GM18868 (cell line): ENCODE results near the gene ADAM23.
A peak's percentile ranks its signal among the peaks of the same experiment; 100 is the strongest.

Source experiments
- ATAC-seq: cut with Tn5 transposase; IDR thresholded peaks from one replicate; pipeline ENCODE4 v1.9.1; 2021; ENCODE audit warnings: mild to moderate bottlenecking, moderate library complexity; ENCODE audit not compliant: unreplicated experiment

Gene ADAM23

DNA sequence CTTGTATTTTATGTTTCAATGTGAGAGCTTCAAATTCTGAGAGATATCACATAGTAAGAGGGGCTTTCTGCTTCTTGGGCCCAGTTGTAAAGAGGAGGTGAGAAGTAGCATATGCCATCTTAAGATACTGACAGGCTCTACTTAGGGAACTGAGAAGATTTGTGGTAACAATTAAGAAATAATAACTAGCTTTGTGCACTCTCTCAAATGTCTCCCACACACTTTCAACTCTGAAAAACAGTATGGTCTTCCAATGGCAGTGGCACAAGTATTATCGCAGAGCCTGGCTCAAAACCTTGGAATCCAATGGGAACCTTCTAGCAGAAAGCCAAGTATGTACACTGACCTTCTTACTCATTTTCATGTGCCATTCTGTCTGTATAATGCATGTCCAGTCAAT lies 118.6 kb downstream of the ADAM23 start:
- ATAC-seq = peak; percentile 81

DNA sequence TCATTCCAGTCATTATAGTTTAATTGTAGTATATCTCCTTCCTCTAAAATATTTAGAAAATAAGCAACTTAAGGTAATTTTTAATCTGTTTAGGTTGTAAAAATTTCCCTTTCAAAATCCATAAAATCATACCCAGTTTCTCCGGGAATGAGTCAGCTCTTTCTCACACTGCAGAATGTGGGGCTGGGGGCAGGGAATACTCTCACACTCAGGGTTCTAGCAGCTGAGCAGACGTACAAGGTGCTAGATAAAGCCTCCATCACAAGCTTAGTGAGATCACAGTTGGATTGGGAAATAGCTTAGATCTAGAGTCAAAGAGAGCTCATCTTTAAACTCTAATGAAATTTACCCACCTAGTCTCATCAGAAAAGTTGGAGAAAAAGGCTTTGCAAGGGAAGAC lies 119.0 kb downstream of the ADAM23 start:
- no peak for ATAC-seq

DNA sequence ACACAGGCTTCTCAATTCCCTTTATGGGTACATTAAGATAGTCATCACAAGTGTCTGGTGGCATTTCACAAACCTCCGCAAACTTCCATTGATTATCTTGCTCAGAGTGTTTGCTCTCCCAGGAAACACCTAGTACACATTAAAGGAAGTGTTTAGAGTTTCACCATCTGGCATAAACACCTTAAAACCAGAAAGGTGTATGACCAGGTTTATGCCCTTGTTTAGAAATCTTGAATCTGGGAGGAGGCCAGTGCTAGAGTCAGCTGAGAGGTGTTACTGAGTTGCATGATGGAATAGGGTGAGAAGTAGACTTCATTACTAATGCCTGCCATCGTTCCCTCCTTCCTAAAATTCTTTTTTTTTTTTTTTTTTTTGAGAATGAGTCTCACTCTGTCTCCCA lies 120.0 kb downstream of the ADAM23 start:
- no peak for ATAC-seq

DNA sequence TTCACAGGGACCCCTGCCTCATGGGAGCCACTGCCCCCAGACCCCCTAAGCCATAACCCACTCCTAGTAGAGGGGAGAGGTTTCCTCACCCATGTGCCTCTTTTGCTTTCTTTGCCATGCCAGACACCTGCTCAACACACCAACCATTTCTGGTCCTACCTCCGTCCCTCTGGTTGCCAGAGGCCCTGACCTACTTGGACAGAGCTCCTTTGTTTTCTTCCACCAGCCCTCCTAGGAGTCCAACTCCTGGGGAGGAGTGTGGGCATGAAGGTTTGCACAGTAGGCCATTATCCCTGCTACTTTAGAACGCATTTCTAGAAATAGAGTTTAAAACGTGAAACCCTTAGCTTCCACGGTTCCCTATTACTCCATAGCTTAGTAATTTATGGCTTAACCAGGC lies 122.3 kb downstream of the ADAM23 start:
- ATAC-seq = no peak

DNA sequence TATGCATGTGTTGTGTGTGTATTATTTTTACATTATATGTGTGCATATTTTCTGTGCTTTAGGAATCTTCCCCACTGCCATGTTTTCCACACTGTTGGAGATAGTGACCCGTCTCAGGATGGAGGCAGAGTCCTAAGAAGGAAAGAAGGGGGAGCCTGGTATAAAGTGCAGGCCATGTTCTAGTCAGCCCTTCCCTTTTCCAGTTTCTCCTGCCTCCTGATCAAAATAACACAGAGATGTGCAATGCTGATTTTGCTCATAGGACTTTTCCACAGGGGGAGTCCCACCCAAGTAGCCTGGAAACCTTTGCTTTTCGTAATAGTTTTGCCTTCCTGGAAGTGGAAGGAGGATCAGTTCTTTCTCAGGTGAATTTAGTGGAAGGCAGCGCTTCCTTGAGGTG lies 126.1 kb downstream of the ADAM23 start:
- no peak for ATAC-seq

DNA sequence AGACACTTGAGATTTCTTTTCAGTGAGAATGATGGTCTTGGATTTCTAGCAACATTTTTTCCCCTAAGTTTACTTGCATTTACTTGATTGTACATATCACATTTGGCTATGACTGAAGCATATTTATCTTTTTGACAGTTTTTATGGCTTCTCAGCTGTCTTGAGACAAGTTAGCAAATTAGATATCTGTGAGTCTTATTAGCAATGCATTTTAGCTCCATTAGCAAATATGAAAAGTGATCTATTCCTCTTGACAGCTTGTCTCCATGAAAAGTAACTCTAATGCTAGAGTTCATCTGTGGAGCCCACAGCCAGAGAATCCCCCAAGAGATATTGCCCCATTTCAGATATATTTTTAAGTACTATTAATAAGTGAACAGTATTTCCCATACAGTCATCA lies 126.9 kb downstream of the ADAM23 start:
- no peak for ATAC-seq

DNA sequence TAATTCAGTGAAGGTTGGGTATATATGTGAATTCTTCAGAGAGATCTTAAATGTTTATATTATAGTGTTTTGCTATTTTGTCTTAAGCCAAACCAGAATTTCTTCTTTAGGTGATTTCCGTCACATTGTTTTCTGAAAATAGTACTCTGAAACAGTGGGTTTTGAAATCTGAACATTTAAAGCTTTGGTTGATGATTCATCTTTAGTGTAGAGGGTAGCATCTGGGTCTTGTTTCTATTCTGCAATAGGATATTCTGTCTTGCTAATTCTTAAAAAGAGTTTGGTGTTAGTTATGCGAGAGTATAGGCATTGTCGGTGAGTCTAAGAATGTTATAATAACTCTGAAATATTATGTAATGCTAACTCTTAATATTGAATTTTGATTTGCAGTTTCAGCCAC lies 129.4 kb downstream of the ADAM23 start:
- ATAC-seq = no peak

DNA sequence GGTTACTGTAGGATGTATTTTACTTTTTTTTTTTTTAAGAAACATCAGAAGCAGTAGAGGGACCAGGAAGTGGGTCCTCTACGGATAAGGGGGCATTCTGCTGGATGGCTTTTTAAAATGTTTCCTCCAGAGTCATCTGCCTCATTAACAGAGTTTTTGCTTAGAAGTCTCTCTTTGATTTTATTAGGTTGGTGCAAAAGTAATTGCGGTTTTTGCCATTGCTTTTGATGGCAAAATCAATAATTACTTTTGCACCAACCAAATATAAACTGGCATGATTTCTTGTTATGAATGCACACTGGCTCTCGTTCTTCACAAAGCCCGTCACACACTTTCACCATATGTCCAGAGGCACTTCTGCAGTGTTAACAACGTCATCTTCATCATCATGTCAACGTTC lies 130.5 kb downstream of the ADAM23 start:
- no peak for ATAC-seq

DNA sequence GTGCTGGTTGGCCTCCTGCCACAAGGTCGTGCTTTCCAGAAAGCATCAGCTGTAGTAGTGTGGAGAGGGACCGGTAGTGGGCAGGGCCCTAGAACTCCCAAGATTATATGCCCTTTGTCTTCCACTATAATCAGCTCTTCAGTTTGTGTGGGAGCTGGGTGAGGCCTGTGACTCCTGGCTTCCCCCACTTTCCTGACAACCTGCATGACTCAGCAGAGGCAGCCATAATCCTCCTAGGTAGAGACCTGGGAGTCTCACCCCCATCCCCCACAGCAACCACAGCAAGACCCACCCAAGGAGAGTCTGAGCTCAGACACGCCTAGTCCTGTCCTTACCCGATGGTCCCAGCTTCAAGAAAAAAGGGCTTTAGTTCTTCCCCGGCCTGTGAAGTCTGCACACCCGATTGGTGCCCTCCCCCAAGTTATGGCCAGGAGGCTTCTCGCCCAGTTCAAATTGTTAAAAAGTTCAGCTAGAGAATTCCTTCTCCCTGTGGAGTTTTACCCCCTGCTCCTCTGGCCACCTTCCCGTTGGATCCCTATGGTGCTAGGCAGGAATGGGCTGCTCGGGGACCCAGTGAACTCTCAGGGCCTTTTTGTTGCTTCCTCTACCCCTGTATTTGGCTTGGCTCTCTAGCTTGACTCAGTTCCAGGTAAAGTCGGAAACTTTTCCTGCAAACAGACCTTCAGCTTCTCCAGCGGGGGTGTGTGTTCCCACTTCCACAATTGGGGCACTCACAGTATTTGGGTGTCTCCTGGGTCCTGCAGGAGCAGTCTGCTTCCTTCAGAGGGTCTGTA lies 141.2 kb downstream of the ADAM23 start:
- no peak for ATAC-seq

DNA sequence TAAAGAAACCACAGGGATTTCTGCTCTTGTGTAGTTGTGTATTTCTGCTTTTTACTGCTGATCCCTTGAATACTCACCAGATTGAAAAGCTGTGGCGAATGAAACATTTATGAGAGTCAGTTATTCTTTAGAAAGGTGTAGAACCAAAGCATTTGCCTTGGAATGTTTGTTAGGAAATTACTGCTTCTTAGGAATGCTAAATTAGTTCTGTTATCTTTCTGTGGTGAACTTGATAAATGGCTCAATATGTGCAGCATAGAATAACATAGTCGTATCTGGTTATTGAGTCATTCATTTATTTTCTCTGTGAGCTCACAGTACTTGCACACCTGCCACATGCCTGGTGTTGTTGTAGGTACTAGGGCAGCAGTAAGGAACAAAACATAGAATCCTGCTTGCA lies 142.0 kb downstream of the ADAM23 start:
- no peak for ATAC-seq

DNA sequence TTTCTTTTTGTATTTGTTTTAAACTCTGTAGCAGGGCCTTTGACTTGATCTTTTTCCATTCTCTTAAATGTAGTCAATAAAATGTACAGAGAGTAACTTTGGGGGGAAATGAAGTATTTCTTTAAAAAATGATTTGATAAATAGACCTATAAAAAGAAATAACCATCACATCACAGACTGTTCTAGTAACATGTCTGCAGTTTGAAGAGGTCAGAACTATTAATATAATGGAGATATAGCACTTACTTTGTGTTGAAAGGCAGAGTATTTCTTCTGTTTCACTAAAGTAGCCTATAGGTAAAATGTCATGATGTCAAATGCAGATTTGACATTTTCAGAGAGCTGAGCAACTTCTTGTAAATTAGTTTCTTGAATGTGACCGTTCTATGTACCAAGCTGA lies 143.3 kb downstream of the ADAM23 start:
- no peak for ATAC-seq

DNA sequence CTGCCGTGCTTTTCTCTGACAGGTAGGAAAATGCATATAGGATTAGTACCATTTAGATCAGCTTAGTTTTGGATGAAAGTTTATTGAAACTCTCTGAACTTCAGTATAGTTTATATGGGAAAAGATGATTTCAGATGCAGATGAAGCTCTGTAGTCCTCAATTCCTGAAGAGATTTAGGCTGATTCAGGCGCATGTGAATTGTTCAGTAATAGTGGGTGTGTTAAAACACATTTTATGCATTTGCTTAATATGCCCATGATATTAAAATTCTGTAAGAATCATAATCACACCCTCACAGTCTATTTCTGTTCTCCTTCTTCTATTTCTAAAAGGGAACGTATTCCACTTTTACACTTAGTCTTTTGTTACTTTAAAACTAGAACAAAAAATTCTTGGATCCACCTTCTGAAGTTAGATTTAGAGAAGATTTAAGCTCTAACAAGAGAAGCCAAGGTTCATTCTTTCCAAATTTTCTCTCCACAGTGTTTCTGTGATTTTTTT lies 154.4 kb downstream of the ADAM23 start:
- ATAC-seq = no peak

DNA sequence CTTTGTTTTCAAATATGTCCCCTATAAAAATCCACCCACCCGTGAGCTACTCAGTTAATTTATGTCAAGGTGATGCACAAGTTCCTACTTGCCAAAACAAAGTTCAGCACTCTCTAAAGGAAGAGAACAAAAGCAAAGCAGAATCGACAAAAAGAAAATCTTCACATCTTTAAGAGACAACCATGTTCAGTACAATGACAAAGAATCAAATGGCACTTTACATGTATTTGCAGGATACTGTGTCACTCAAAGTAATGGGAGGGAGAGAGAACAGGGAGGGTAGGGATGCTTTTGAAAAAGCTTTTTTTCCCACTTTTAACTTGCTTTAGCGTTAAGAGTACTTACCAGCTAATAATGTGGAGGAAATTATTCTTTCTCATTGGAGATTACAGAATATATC lies 159.9 kb downstream of the ADAM23 start:
- no peak for ATAC-seq

DNA sequence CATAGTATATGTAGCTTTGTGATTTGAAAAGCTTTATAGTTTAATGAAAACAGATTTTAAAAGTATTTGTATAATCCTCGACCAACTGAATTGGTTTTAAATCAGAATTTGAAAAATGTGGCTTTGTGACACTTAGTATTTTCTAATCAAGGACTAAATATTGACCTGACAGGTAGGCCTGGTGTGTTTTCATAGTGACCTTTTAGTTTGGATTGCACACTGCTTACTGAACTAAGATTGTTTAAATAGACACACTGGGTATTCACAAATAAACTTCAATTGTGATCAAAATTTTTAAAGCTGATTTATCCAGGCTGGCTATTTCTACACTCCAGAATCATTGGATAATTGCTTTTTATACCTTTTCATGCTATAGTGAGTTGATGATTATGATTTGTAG lies 167.1 kb downstream of the ADAM23 start:
- ATAC-seq = no peak

DNA sequence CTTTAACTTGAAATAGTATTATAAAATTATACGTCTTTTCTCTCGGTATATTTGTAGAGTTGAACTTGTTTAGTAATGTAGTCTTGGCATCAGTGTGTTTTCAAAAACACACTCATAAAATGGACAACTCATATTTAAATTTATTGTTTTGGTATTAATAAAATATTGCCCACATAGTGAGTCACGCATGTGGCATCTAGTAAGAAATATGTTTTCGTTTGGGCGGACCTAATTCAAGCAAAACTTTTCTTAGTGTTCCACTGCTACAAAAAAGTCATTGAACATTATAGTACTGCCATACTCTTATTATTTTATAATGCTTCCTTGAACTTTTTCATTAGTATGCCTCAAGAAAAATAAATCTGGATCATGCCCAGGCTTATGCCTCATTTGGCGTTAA lies 167.9 kb downstream of the ADAM23 start:
- ATAC-seq = no peak

DNA sequence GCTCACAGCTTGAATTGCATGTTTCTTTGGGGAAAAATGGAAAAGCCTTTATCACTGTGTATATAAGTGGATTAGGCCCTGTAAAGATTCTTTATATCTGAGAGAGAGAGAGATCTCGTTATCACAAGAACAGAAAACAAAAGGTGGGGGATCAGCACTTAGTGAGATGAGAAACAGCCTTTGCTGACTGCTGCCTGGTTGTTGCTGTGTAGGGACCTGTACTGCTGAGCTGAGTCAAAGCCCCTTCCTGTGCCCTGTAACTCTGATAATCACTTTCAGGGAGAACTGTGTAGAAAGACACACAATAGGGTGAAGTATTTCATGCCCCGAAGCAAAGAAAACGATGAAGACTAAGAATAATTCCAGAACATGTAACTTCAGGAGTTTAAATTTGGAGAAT lies 168.4 kb downstream of the ADAM23 start:
- no peak for ATAC-seq

DNA sequence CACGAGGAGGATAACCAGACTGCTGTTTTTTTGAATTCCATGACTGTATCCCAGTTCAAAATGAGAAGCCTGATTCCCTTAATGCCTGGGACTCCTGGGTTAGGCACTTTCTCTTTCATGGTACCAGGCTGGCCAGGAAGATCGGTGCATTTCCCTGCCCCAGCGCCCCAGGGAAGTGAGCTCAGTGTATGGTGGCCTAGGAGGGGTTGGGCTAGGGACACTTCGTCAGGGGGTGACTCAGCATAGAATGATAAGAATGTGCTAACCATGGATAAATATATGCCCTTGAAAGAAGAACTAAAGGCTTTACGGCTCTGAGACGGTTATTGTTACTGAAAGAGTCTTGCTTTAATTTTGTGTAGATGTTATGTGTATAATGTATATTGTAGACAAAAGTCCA lies 171.5 kb downstream of the ADAM23 start:
- ATAC-seq = no peak

DNA sequence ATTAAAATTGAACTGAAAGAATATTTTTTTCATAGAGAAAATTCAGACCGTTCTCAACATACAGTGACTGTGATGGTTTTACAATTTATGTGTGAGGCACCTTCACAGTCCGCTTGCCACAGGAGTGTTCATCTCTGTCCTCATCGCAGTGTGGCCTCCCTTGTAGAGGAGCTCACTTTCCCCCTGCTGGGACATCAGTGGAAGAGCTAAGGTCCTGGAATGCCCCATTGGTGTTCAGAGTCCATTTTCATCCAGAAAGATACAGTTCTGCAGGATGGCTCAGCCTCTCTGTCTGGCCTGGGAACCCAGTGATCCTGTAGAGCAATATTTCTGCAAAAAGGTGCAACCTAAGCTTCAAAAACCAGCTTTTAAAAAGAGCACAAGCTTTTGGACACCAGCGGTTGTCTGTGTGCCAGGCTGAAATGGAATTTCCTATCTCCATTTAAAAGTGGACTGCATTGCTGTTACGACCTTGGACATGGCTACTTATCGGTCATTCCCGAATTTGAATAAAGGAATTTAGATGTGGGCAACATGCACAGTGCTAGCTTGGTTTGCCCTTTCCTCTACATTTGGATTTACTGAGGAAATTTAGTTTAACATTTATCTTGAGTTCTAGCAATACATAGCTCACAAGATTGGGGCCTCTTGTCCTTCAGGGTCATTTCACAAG lies 172.2 kb downstream of the ADAM23 start:
- no peak for ATAC-seq

DNA sequence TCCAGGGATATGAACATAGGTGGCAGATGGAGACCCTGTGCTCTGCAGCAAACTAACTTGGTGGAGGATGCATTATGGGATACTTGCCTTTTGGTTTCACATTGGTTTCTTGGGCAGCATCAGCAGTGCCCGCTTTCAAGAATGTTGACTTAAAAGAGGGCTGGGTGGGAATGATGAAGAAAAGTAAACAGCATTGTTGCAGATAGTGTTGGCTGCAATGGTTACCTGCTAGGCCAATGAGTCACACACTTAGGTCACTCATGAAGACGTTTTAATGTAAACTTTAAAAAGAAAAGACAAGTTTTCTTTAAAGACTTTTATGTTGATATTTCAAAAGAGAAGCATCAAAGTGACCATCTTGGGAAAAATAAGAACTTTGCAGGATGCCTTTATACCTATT lies 172.8 kb downstream of the ADAM23 start:
- ATAC-seq = no peak

DNA sequence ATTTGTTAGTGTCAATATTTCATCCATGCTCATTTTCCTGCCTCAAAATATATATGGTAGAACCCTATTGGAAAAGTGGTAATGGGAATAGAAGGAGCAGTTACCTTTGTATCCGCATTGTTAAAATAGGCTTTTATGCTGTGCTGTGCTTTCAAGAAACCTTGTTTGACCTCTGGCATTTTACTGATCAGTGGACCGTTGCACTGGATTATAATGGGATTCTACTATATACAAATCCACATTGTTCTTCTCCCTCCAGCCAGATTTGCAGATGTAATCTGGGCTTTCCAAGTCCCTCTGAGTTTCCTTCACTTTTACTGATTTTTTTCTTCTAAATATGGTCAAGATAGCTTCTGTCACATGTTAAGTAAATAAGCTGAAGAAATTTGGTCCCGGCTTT lies 175.7 kb downstream of the ADAM23 start:
- no peak for ATAC-seq

DNA sequence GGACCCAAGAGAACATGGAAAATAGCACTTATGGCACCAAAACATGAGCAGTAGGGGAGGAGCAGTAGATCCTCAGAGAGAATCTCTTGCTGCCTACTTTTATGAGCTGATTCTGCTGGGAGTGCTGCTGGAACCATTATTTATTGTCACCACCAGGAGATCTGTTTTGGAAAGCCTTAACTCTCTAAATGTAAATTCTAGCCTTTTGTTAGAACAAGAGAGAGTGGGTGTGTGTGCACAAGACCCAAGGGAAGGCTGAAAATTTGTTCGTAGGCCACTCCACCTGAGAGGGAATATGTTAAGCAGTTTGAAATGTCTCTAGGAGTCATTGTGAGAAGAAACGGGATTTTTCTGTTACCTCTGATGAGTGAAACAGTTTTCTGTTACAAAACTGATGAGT lies 182.8 kb downstream of the ADAM23 start:
- no peak for ATAC-seq

DNA sequence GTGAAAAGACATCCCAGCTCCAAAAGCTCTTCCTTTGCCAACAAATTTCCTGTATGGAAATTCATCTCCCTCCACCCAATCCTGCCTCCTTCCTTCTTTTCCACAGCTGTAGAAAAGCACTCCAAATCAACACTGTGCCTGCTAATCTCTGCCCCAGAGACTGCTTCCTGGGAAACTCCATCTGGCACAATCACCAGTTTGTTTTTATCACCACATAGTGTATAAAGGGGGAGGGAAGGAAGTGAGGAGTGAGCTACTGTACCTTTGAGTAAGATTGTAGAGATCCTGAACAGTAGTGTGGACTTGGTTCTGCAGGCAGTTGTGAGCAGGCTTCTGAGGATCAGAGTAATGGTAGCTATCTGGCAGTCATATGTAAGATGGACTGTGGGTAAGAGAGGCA lies 184.3 kb downstream of the ADAM23 start:
- no peak for ATAC-seq

DNA sequence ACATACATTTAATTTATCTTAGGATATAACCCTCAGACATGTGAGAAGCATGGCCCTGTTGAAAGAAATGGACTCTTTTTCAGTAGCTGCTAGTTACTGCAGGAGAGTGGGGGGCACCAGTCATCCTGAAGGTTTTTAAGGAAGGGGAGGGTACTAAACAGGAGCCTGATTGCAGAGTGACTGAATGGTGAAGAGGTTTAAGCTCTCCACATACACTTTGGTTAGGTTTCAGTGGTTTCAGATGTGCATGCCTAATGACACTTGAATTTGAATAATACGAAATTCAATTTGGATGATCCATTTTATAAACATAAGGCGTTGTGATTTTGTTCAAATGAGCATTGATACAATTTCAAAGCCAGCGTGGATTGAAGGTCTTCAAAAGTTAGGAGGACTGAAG lies 188.0 kb downstream of the ADAM23 start:
- ATAC-seq = no peak
